Upper lobe of left lung (tissue), 6 donors: ENCODE measurements around the gene CACNG5. TPM values are rescaled to one million over a fixed set of nuclear protein-coding genes. Genes with fewer than 3 reads are reported as not detected.

Experiments
- ATAC-seq, 2 donors: fragments of 200-7000 bp; cut with Tn5 transposase; one replicate each; pipeline ENCODE4 v1.9.1; 2022; ENCODE audit warnings: mild to moderate bottlenecking in 2 of 2, moderate library complexity in 2 of 2; ENCODE audit not compliant: low FRiP score in 2 of 2
- DNase-seq, 2 donors: peaks; one replicate each; pipeline ENCODE4 v3.0.0-alpha.2; 2019 to 2020
- H3K27ac ChIP-seq, 4 donors: fragments of 200-600 bp; sonication (generic); one replicate each; pipeline ENCODE4 v1.5.1; 2016 to 2019
- H3K27me3 ChIP-seq, 4 donors: fragments of 200-600 bp; sonication (generic); one replicate each; pipeline ENCODE4 v1.5.1; 2017 to 2019
- H3K36me3 ChIP-seq, 4 donors: fragments of 200-600 bp; sonication (generic); one replicate each; pipeline ENCODE4 v1.5.1; 2016 to 2019
- H3K4me1 ChIP-seq, 4 donors: fragments of 200-600 bp; sonication (generic); one replicate each; pipeline ENCODE4 v1.5.1; 2018 to 2019
- H3K4me3 ChIP-seq, 4 donors: fragments of 200-600 bp; sonication (generic); one replicate each; pipeline ENCODE4 v1.5.1; 2017 to 2019; ENCODE audit warnings: mild to moderate bottlenecking in 2 of 4, moderate library complexity in 1 of 4
- H3K9me3 ChIP-seq, 4 donors: fragments of 200-600 bp; sonication (generic); one replicate each; pipeline ENCODE4 v1.5.1; 2018 to 2019
- EP300 ChIP-seq, 4 donors: sonication (generic); formaldehyde crosslinking; IDR thresholded peaks; one replicate each; pipeline ENCODE4 v1.5.1; 2017; ENCODE audit warnings: antibody characterized with exemption in 4 of 4, control low read depth in 2 of 4
- POLR2A ChIP-seq, 4 donors: fragments of 450-650 bp; IDR thresholded peaks; one replicate each; pipeline ENCODE4 v1.5.1; 2016 to 2017; ENCODE audit warnings: antibody characterized with exemption in 4 of 4, mild to moderate bottlenecking in 2 of 4
- POLR2AphosphoS5 ChIP-seq, 2 donors: sonication (generic); formaldehyde crosslinking; IDR thresholded peaks; one replicate each; pipeline ENCODE4 v1.5.1; 2017; ENCODE audit warnings: antibody characterized with exemption in 2 of 2
- WGBS, 2 donors: methylation state at CpG; one replicate each; pipeline ENCODE4 v1.1.5; 2017 to 2018; 5-methylcytosine and 5-hydroxymethylcytosine counted together
- small RNA-seq, 4 donors: library from RNA; depleted of rRNA; stranded (forward); fragments of <200 nt; gene quantifications; one replicate each; pipeline ENCODE3, GENCODE V24; 2016
- total RNA-seq, 6 donors: library from RNA; depleted of rRNA in 4 of 6; stranded (reverse); fragments of >200 nt in 4 of 6; gene quantifications; one replicate each; pipeline versions ENCODE4 v1.1.0 to v1.2.1, GENCODE V29; 2016 to 2021
- TF ChIP-seq, protein P1 (sequence below), 6 experiments: fragments of 450-650 bp in 4 of 6; fragments of 200-600 bp in 2 of 6; sonication (generic) in 2 of 6; IDR thresholded peaks; one replicate each; pipeline ENCODE4 v1.5.1; 2016 to 2019; ENCODE audit warnings: antibody characterized with exemption in 6 of 6
- donor health status: DM: no; HTN: no; CAD: no; lungs with moderate emphysema.
- donor health status: DM: no; HTN: yes; CAD: no; lungs with severe emphysema.

CACNG5 gene
- total RNA-seq, 6 donors from 2014 or later = not detected

DNA sequence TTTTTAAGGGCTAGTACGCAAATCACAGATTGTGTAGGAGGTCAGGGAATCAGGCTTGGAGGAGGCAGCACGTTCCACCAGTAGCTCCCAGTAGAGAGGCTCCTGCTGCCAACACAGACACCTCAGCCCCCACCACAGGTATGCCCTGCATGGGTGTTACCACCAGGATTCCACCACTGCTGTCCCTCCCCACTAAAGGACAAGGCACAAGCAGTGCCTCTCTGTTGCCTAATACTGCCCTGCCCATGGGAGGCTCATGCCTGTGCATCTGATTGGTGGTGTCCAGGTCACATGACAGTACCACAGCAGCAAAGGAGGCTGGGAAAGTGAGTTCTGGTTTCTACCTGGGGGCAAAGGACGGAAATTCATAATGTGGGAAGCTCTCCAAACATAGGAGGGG is 96.0 kb downstream of the CACNG5 start:
- Histone ChIP-seq H3K27ac (no peak overlapping the region), H3K36me3 (no peaks in the 10 kb centered on the region), H3K4me1 (no peaks in the 10 kb centered on the region), H3K27me3 (no peaks in the 10 kb centered on the region), H3K4me3 (no peak overlapping the region), H3K9me3 (no peaks in the 10 kb centered on the region)
- 59 to 74% methylated on average over 3 of the region's 3 CpGs for WGBS, 2 donors
- no peak for DNase-seq
- TF ChIP-seq EP300 (IDR thresholded peaks at IDR 0.05) (no peak), POLR2AphosphoS5 (IDR thresholded peaks at IDR 0.05) (no peak), POLR2A (IDR thresholded peaks at IDR 0.05) (no peak)
- TF ChIP-seq, protein P1, sequence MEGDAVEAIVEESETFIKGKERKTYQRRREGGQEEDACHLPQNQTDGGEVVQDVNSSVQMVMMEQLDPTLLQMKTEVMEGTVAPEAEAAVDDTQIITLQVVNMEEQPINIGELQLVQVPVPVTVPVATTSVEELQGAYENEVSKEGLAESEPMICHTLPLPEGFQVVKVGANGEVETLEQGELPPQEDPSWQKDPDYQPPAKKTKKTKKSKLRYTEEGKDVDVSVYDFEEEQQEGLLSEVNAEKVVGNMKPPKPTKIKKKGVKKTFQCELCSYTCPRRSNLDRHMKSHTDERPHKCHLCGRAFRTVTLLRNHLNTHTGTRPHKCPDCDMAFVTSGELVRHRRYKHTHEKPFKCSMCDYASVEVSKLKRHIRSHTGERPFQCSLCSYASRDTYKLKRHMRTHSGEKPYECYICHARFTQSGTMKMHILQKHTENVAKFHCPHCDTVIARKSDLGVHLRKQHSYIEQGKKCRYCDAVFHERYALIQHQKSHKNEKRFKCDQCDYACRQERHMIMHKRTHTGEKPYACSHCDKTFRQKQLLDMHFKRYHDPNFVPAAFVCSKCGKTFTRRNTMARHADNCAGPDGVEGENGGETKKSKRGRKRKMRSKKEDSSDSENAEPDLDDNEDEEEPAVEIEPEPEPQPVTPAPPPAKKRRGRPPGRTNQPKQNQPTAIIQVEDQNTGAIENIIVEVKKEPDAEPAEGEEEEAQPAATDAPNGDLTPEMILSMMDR (IDR thresholded peaks at IDR 0.05) = no peak
- peak in 1 of 2 donors; percentile 26 for ATAC-seq

DNA sequence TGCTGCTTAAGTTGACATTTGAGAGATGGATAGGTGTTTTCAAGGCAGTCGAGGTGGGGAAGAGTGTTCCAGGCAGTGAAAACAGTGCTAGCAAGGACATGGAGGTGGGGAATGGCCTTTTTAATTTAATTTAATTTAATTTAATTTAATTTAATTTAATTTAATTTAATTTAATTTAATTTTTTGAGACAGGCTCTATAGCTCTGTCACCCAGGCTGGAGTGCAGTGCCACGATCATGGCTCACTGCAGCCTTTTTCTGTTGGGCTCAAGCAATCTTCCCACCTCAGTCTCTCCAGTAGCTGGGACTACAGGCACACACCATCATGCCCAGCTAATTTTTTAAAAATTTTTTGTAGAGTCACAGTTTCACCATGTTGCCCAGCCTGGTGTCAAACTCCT is 97.4 kb downstream of the CACNG5 start:
- TF ChIP-seq EP300 (IDR thresholded peaks at IDR 0.05) = no peak
- TF ChIP-seq, protein P1 (IDR thresholded peaks at IDR 0.05) = no peak
- TF ChIP-seq POLR2AphosphoS5 (IDR thresholded peaks at IDR 0.05) = no peak
- TF ChIP-seq POLR2A (IDR thresholded peaks at IDR 0.05) = no peak
- WGBS, 2 donors = 48 to 68% methylated on average over 2 of the region's 2 CpGs
- H3K9me3 ChIP-seq = no peaks in the 10 kb centered on the region
- DNase-seq (no peak), ATAC-seq (no peak)
- H3K27ac ChIP-seq = no peak overlapping the region
- H3K27me3 ChIP-seq = no peaks in the 10 kb centered on the region
- H3K4me3 ChIP-seq = no peak overlapping the region
- no peaks in the 10 kb centered on the region for H3K4me1 ChIP-seq
- no peaks in the 10 kb centered on the region for H3K36me3 ChIP-seq

DNA sequence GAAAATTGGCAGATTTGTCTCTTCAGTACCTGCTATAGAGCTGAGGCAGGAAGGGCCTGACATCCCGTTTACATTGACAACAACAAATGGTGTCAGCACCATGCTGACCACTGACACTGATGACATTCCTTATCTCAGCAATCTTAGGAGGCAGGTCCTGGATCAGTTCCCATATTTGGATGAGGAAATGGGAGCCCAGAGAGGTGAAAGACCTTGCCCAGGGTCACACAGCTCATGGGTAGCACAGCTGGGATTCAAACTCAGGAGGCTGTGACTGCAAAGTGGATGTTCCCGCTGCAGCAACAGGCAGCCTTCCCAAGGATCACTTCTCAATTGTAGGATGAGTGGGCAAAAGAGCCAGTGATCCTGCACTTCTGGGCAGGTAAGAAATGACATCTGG is 99.1 kb downstream of the CACNG5 start:
- Histone ChIP-seq H3K4me3 (no peak overlapping the region), H3K27me3 (no peaks in the 10 kb centered on the region), H3K36me3 (no peaks in the 10 kb centered on the region), H3K4me1 (no peaks in the 10 kb centered on the region), H3K9me3 (no peaks in the 10 kb centered on the region), H3K27ac (no peak overlapping the region)
- no peak for ATAC-seq
- DNase-seq = no peak
- TF ChIP-seq EP300 (IDR thresholded peaks at IDR 0.05) (no peak), POLR2AphosphoS5 (IDR thresholded peaks at IDR 0.05) (no peak), POLR2A (IDR thresholded peaks at IDR 0.05) (no peak)
- TF ChIP-seq, protein P1 (IDR thresholded peaks at IDR 0.05) = no peak
- 67 to 72% methylated on average over 1 to 2 of the region's 2 CpGs for WGBS, 2 donors

Small RNA genes lying within 50 kb of the gene (small RNA-seq; reads per million reads assigned to genes)
- 0 reads per million in 4 donors for gene MIR634
- 0 reads per million in 4 donors for gene RNA5SP446

Other genes with a start within 250 kb of the CACNG5 start
- 10 to 100 TPM in 2 of 6 donors, 1 to 10 TPM in 4; 2.1 to 27.8 (median 8.0) TPM for gene CACNG4, start 129.6 kb downstream of the CACNG5 start, total RNA-seq
- gene CACNG1, start 209.4 kb downstream of the CACNG5 start, total RNA-seq = under 1 TPM in 1 of 6 donors, not detected in 5; 0.61 TPM